ENCODE data around the gene MYO3B.

MYO3B gene

GRCh38 chr2:170485254-170486026 lies 307.5 kb downstream of the MYO3B start:
- DNase-seq = no peak

GRCh38 chr2:170486730-170487129 lies 308.8 kb downstream of the MYO3B start:
- no peak for DNase-seq

GRCh38 chr2:170488807-170489206 lies 310.9 kb downstream of the MYO3B start:
- DNase-seq = no peak

- DNase-seq = no peak
Measured at GRCh38 chr2:170492010-170492409, 314.1 kb downstream of the MYO3B start.

GRCh38 chr2:170493426-170494097 lies 315.6 kb downstream of the MYO3B start:
- no peak for DNase-seq

GRCh38 chr2:170495896-170496295 lies 317.9 kb downstream of the MYO3B start:
- no peak for DNase-seq

GRCh38 chr2:170498619-170499018 lies 320.7 kb downstream of the MYO3B start:
- DNase-seq = no peak

GRCh38 chr2:170500104-170500503 lies 322.2 kb downstream of the MYO3B start:
- no peak for DNase-seq

GRCh38 chr2:170500770-170501169 lies 322.8 kb downstream of the MYO3B start:
- no peak for DNase-seq

GRCh38 chr2:170501421-170502043 lies 323.6 kb downstream of the MYO3B start:
- no peak for DNase-seq

- no peak for DNase-seq
Measured at GRCh38 chr2:170502361-170503130, 324.6 kb downstream of the MYO3B start.

- no peak for DNase-seq
Measured at GRCh38 chr2:170503563-170503962, 325.6 kb downstream of the MYO3B start.

- no peak for DNase-seq
Measured at GRCh38 chr2:170503971-170504809, 326.2 kb downstream of the MYO3B start.

- no peak for DNase-seq
Measured at GRCh38 chr2:170504810-170505145, 326.8 kb downstream of the MYO3B start.

- DNase-seq = no peak
Measured at GRCh38 chr2:170505631-170506275, 327.8 kb downstream of the MYO3B start.

GRCh38 chr2:170509452-170510193 lies 331.7 kb downstream of the MYO3B start:
- no peak for DNase-seq

- no peak for DNase-seq
Measured at GRCh38 chr2:170512266-170512665, 334.3 kb downstream of the MYO3B start.

GRCh38 chr2:170514140-170514539 lies 336.2 kb downstream of the MYO3B start:
- no peak for DNase-seq

- DNase-seq = no peak
Measured at GRCh38 chr2:170517538-170517937, 339.6 kb downstream of the MYO3B start.

GRCh38 chr2:170518911-170519310 lies 341.0 kb downstream of the MYO3B start:
- no peak for DNase-seq

GRCh38 chr2:170521299-170521698 lies 343.4 kb downstream of the MYO3B start:
- no peak for DNase-seq

All from NCI-H1105 (cell line).